ENCODE measurements around the gene MAGEA9B.
A peak's percentile ranks its signal among the peaks of the same experiment; 100 is the strongest.
"Not testable (repeated sequence)": the region's sequence is repeated elsewhere in the genome, so short reads cannot be mapped to it uniquely, and the experiment has no call there.

Gene MAGEA9B, protein sequence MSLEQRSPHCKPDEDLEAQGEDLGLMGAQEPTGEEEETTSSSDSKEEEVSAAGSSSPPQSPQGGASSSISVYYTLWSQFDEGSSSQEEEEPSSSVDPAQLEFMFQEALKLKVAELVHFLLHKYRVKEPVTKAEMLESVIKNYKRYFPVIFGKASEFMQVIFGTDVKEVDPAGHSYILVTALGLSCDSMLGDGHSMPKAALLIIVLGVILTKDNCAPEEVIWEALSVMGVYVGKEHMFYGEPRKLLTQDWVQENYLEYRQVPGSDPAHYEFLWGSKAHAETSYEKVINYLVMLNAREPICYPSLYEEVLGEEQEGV

DNA sequence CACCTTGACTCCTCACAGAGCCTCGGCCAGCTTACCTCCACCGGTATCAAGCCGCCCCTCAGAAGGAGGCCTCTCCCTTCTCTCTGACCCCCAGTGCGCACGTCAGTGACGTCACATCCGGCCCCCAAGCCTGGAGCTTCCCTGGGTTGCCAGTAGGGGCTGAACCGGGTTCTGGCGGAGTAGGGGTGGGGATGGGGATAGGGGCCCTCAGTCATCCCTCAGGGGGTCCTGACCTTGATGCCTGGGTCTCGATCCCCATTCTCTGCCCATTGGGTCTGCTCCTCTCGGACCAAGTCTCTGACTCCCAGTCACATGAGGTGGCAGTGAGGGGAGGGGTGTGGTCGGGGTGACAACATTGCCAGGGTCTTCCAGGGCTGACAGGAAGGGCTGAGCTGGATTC, at the start of gene MAGEA9B:
MAGEA9B (minus strand) TSS at position 101 of the 400 bp plus-strand sequence. CDS start 4,280 bp downstream, outside the sequence.
- DNase-seq: not testable (repeated sequence)

DNA sequence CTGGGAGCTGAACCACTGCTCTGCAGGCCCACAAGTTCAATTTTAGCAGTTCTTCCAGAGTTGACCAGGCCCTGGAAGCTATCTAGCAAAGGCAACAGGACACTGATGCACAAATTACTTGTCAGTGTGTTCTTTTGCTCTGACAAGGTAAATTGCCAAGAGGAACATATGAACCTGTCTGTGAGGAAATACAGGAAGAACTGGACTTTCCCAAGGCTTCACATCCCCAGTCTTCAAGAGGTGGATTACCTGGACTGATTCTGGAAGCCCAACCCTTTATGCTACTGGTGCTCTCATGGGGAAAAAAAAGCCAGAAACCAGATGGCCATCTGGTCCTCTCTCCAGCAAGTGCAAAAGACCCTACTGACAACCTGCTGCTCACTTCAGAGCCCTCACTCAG, 46.3 kb upstream of the MAGEA9B start:
- DNase-seq: no peak

DNA sequence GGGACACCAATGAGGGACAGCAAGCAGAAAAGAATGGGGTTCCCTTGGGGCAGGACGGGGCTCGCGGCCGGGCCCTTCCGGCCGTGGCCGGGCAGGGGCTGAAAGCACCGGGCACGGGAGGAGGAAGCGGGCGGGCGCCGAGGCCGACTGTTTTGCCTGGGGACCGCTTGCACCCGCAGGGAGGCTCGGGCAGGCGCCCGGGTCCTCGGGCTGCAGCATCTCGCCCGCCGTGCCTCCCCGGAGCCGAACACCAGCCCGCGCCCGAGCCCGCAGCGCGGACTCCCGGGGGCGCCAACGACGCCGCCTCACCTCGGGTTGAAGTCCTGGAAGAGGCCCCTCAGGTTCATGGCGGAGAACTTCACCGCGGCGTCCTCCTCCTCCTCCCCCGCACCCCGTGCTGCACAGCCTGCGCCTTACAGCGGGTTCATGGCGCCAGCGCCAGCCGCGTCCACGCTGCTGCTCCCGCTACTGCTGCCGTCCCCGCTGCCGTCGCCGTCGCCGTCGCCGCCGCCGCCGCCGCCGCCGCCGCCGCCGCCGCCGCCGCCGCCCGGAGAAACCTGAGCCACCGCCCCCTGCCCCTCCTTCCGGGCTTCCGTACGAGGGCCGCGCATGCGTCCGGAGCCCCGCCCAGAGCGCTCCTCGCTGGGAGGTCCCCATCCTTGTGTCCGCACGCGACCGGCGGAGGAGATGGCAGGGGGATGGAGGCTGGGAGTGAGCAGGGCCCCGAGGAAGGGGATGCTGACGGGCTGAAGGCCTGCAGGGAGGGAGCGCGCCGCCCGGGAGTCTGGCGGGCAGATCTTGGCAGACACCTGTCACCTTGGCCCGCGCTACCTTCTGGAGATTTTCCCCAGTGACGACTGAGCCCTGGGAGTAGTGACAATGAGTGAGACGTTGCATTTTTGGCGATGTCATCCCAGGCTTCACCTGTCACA, 44.2 kb upstream of the MAGEA9B start, which contains the start of gene TMEM185A:
TMEM185A (minus strand) TSS at position 559 of the 932 bp plus-strand sequence; CDS start at position 347, 212 bp downstream.
- peak; percentile 37 for DNase-seq

DNA sequence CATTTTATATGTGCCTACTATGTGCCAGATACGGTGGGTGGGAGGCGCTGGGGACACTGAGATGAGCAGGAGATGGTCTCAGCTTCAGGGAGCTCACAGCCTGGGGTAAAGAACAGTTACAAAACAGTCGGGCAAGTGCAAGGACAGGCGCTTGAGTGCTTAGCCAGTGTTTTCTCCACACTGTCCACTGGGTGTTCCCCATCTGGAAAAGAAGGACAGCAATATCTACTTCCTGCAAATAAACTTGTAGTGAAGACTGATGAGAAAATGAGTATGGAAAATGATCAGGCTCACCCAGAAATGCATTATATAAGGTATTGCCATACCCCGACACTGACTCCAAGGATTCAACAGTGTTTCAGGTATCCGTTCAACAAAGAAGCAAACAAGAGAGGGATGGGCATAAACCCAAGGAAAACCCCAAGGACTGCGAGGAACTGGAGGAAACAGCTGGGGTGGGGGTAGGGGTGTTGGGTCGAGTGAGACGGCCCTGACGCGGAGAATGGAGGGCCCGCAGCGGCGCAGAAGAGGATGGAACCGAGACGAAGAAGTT, 43.5 kb upstream of the MAGEA9B start:
- no peak for DNase-seq

DNA sequence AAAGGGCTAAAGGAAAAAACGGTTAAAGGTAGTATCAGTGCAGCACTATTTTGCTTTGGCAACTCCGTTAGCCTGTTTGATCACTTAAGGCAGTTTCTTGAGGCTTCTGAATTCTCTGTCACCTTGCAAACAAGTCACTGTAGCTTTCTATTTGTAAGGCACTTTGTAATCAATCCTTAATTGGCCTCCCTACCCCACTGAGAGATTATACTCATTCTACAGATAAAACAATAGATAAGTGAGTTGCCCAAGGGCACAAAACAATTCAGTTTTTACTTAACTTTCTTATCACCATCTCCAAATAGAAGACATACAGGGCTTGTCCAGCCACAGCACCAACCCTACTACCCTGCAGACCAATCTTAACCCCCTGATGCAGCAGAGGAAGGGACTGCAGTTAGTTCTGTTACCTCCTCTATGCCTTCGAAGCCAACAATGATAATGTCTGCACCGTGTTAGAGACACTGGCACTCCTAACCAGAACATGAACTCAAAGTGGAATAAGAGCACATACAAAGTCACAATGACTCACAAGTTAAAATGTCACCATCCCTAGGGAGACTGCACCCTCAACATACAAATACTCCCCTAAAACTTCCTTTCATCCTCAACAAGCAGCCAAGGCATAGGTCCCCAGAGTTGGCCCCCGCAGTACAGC, 42.6 kb upstream of the MAGEA9B start:
- DNase-seq: no peak

DNA sequence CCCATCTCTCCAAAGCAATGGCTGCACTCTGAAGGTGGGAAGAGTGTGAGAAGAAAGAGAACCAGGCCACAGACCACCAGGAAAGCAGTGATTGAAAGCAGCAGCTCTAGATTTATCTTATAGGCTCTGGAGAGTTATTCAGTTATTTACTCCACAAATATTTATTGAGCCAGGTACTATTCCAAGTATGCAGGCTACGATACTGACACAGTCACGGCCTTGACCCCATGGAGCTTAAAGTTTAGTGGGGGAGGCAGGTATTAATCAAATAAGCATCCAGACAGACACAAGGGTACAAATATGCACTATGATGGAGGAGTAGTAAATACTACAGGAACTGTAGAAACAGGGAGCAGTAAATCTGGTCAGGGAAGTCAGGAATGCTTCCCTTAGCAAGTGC, 41.5 kb upstream of the MAGEA9B start:
- no peak for DNase-seq

DNA sequence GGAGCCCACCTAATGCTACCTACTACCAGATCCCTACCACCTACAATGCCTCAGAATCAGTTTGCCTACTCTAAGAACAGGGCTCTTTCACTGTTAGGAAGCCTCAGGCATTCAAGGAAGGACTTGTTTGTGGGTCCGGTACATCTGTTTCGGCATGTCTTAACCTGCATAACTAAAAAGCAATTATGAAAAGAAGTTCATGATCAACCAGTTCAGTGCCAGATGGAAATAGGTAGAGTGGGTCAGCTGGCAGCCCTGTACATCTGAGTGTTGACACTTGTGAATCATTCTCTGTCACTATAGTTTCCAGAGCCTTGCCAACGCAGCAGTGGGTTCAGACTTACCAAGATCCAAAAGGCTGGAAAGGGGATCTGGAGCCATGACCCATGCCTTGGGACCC, 41.0 kb upstream of the MAGEA9B start:
- DNase-seq: no peak

DNA sequence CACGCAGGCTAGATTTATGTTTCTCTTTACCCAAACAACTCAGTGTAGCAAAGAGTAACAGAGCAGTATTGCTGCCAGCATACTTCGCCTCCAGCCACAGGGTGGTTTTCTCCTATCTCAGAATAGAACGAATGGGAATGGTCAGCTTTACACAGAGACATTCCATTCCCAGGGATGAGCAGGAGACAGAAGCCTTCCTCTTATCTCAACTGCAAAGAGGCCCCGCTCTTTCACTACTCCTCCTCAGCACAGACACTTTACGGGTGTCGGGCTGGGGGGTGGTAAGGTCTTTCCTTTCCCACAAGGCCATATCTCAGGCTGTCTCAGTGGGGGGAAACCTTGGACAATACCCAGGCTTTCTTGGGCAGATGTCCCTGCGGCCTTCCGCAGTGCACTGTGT, 39.6 kb upstream of the MAGEA9B start:
- DNase-seq: not testable (repeated sequence)

DNA sequence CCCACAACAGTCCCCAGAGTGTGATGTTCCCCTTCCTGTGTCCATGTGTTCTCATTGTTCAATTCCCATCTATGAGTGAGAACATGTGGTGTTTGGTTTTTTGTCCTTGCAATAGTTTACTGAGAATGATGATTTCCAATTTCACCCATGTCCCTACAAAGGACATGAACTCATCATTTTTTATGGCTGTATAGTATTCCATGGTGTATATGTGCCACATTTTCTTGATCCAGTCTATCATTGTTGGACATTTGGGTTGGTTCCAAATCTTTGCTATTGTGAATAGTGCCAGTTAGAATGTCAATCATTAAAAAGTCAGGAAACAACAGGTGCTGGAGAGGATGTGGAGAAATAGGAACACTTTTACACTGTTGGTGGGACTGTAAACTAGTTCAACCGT, 32.4 kb upstream of the MAGEA9B start:
- DNase-seq: not testable (repeated sequence)

DNA sequence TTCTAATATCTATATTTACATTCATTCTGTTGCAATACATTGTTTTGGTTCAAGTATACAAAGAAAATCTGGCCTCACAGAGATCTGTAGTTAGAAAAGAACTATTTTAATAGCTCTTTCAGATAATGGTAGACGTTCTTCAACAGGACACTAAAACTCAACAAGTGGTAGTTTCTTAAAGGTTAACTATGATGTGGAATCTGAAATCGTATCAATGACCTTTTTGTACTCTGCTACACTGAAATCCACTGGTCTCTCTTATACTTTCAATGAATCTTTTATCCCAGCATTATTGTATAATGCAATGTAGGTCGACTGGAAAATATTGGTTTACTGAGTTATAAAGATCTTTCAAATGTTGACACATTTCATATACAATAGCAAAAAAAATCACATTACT, 31.6 kb upstream of the MAGEA9B start:
- DNase-seq: no peak

DNA sequence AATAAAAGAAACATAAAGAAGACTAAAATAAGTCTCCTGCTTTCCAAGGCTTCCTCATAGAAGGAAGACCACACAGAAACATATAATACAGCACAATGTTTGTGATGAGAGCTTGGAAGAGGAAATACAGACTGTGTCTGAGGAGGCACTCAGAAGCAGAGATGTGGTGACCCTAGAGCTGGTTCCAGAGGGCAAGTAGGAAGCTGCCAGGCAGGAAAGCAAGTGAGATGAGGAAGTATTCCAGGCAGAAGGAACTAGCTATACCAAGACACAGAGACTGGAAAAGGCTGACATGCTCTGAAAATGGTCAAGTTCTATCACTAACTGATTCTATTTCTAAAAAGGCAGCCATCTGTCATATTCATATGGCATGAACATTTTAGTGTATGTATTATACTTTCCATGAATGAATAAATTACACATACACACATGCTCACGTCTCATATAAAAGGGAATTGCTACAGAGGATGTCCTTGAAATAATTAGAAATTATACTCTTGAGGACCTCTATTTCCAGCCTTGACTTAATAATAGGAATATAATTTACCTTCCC, 24.4 kb upstream of the MAGEA9B start:
- DNase-seq: no peak

DNA sequence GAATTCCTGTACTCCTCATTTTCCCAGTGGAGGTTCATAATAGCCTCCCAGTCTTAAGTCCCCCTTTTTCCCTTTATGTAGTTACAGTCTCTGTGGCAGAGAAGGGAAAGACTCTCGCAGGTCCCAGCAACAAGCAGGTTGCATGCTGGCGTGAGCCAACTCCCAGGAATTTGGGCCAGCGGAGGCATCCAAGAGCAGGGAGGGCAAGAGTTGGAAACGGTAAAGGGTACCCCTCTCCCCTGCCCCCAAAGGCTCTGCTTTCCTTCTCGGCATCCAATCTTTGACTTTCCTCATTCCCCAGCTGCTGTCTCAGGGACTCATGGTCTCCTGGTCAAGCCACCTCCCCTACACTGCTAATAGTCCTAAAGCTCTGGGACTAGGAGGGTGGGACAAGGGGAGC, 23.3 kb upstream of the MAGEA9B start:
- DNase-seq: no peak

DNA sequence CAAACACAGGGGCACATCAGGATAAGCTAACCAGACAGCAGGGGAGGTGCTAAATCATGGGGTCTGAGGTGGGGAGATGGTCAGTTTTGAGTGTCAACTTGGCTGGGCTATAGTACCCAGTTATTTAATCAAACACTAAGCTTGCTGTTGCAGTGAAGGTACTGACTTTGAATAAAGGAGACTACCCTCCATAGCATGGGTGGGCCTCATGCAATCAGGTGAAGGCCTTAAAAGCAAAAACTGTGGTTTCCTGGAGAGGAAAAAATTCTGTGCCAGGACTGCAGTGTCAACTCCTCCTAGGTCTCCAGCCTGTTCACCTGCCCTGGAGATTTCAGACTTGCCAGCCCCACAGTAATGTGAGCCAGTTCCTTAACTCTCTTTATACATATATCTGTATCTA, 20.4 kb upstream of the MAGEA9B start:
- DNase-seq: no peak

DNA sequence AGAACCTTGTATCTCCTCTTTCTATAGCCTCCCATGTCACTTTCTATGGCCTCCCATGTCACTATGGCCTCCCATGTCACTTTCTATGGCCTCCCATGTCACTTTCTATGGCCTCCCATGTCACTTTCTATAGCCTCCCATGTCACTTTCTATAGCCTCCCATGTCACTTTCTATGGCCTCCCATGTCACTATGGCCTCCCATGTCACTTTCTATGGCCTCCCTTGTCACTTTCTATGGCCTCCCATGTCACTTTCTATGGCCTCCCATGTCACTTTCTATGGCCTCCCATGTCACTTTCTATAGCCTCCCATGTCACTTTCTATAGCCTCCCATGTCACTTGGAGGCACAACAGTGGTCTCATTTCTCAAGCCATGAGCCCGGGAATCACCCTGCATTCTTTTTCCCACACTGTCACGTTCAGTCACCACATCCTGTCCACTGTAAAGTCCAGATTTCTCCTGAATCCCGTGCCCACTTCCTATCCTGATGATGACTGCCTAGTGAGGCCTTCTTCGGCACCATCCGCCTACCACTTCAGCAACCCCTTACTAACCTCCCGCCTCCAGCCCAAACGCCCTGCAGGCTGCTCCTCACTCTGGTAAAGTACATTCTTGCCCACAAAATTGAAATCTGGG, 18.1 kb upstream of the MAGEA9B start:
- DNase-seq: not testable (repeated sequence)

DNA sequence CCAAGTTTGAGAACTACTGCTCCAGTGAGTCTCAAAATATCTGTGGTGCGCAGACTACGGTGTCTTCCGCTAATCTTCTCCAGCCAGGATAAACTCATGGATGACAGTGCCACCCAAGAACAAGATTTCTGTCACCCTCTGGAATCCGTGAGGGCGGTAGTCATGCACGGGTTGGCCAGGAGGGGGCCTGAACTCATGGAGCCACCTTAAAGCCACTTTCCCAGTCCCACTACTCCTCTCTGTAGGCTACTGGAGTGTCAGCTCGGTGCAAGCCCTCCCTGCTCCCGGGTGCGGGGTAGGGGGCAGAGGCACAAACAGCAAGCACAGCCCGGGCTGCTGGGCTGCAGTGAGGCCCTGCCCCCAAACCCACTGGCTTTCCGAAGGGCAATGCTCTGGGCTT, 11.3 kb upstream of the MAGEA9B start:
- not testable (repeated sequence) for DNase-seq

DNA sequence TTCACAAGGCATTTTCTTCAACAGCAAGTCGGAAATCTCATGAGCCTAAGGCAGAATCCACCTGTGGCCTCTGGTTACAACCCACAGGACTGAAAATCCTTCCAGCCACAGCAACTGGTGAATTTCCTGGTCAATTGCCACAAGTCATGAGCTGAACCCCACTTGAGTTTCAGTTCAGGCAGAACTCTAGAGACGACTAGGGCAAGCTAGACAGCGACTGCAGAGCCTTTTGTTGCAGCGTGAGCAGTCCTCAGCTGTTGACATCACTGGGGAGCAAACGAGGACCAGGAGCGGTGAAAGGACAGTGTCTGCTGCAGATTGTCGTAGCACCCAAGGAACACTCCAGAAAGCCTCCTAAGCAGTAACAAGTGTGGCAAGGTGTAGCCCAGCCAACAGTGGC, 8.7 kb upstream of the MAGEA9B start:
- not testable (repeated sequence) for DNase-seq

DNA sequence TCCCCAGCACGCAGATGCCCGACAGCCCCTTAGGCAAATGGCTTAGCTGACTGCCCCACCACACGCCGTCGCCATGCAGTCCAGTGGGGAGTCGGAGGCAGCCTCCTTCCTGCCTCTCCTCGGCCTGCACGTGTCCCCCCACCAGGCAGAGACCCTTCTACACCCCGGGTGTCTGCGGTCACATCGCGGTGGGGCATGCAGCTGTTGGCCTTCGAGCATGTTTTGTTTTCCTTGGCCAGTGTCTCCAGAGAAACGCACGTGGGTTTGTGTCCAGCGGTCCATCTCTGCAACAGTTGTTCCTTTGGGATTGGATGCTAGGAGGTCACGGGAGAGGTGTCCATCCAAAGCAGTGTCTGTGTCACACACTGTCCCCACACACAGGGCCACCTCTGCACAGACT, 8.0 kb upstream of the MAGEA9B start, which contains the start of gene HSFX2:
HSFX2 (minus strand) TSS at position 101 of the 400 bp plus-strand sequence. CDS start 614 bp downstream, outside the sequence.
- not testable (repeated sequence) for DNase-seq

DNA sequence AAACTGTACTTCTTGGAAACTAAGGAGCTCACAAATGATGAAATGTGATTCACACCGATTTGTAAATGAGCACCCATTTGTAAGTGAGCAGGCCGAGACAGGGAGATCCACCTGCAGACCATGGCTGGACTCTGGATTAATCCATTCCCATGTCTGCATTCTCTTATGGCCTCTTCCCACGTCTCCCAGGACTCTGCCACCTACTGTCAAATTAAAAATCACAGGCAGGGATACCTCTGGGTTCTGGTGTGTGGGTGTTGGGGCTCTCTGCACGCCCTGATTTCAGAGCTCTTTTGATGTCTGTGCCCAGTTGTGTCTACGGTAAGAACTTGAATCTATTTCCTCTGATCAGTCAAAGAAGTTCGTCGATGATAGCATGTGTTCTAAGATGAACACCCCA, 3.7 kb upstream of the MAGEA9B start:
- not testable (repeated sequence) for DNase-seq

DNA sequence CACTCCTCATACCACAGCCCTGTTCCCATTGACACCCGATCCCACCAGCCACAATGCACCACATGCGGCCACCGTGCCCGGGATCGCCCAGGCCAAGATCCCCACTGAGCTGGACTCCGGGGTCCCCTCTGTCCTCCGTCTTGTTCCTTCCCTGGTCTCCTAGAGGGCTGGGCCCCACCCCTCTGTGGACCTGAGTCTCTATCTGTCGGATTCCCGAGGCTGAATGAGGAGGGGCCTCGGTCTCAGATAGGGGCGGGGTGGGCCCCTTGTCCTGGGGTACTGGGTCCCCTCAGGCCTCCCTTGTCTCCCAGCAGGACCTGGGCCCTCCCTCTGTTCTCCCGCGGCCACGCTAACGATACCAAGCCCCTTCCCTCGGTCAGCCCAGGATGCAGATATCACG, 1.6 kb downstream of the MAGEA9B start:
- not testable (repeated sequence) for DNase-seq

DNA sequence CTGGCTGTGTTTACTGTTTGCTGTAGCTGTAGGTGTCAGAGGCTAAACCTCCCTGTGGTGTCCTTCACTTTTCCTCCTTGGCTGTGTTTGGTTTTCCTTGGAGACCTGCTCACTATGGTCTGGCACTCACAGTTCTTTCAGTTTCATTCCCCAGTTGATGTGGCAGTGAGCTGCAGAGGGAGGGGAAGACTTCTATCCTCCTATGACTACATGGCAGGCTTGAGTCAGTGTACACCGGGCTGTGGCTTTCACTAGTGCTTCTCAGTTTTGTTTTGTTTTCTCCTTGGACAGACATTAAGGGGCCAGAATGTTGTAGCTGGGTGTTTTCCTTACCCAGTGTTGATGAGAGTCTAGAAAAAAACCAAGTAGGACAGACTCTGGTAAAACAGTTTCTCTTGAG, 13.8 kb downstream of the MAGEA9B start:
- not testable (repeated sequence) for DNase-seq

DNA sequence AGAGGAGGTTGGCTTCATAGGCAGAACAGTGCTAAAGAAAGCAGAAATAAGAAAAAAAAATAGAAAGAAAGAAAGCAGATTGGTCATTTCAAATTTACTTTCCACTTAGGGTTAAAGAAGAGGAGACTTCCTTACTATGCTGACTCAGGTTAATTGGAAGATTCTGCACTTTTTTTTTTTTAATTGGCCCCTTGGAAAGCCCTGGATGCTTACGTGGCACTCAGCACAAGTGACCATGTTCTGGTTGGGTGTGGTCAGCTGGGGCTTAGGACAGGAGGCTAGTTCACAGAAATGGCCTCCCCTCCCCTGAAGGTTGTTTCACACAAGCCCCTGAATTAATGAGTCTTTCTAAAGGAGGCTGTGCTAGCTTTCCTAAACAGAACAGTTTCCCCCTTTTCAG, 14.5 kb downstream of the MAGEA9B start:
- no peak for DNase-seq

DNA sequence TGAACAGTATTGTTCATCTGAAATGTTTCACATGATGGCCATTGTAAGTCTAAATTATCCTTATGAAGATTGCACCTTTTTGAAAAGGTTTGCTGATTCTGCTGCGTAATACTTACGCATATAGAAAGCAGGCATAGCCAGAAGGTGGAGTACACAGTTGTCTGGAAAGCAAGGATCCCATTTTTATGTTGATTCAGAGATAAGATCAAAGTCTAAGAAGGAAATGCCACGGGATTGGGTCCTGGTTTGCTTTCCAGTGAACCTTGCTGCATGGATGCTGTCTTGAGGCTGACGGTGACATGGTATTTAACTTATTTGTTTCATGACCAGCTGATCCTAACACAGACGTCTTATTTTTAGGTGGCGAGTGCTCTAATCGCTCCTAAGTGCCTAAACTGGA, 15.5 kb downstream of the MAGEA9B start:
- DNase-seq: no peak

Data from NCI-H524 treated with DMSO at 0.1 percent for 48 hours (cell line).